Skin epidermis (tissue), 12 donors: Measurements from ENCODE around the gene KCNMA1.

Source experiments
- H3K27ac ChIP-seq, 21 experiments: fragments of 200-600 bp; sonication (generic) in 11 of 21; one replicate each; pipeline ENCODE4 v1.5.0; 2020; ENCODE audit warnings: mild to moderate bottlenecking in 3 of 21, inconsistent platforms in 2 of 21, moderate library complexity in 2 of 21
- H3K4me3 ChIP-seq, 7 experiments: fragments of 200-600 bp; sonication (generic) in 2 of 7; one replicate each; pipeline ENCODE4 v1.5.0; 2020; ENCODE audit warnings: inconsistent platforms in 2 of 7, mild to moderate bottlenecking in 2 of 7, moderate library complexity in 1 of 7

KCNMA1 gene

DNA sequence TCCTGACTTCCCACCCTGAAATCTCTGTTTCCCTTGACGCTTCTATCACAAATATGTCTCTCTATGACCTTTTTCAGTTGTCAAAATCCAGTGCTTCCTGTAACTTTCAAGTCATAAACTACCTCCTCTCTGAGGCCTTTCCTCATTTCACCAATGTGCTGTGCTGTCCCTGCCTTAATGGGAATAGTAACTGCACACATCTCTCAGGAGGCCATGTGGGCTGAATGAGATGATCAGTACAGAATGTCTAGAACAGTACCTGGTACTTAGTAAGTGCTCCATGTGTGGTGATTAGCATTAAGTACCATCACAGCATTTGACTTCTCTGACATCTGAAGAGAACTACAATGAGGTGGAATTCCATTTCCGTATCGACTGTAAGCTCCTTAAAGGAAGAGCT, 588.5 kb downstream of the KCNMA1 start:
- Histone ChIP-seq H3K4me3 (no peak overlapping the region), H3K27ac (peak overlapping the region in 1 of 21 experiments; percentile 37)

DNA sequence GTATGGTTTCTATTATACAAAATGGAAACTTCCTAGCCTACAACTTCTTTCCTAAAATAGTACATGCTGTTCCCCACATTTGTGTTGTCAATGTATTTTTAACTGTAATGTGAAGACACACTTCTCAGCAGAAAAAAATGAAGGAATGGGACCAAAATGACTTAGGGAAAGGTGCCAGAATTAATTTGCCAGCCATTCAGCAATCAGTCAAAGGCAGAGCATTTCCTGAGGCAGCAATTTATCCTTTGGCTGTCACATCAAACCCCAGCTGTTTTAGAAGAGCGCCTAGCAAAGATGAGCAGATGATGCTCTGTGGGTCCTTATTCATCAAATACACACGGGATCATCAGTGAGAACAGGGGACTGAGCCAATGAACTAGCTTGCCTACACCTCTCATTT, 592.5 kb downstream of the KCNMA1 start:
- H3K4me3 ChIP-seq, result no peak overlapping the region
- H3K27ac ChIP-seq, result no peak overlapping the region

DNA sequence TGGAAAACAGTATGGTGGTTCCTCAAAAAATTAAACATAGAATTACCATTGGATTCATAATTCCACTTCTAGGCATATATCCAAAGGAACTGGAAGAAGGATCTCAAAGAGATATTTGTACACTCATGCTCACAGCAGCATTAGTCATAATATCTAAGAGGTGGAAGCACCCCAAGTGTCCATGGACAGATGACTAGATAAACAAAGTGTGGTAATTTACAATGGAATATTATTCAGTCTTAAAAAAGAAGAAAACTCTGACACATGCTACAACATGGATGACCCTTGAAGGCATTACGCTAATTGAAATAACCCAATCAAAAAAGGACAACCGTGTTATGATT, 594.2 kb downstream of the KCNMA1 start:
- no peak overlapping the region for H3K27ac ChIP-seq
- H3K4me3 ChIP-seq, result no peak overlapping the region

DNA sequence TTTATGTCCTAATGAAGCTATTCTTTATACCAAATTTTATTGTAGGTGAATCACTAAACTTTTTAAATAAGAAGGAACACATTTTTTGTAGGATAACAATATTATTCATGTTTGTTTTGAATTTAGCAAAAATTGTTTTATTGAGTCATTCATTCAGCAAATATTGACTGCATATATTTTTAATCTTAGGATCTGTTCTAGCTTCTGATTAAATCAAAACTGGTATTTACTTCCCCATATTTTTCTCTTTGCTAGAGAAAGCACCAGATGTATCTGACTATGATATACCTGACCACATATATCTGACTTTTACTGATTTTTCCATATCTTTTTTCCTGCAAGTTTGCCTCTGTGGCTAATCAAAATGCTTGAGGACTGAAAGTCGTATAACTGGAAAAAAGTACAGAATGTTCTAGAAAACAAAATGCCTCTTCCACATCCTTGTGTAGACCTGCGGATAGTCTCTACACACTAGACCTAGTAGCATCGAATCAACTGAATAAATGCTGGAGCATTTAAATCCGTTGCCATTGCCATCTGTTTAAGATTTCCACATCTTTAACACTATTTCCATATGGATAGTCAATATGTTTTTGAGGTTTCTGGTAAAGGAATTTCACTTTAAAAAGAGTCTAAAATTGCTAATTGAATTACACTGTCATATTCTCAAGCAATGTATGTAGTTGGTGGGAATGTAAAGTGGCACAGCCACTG, 594.7 kb downstream of the KCNMA1 start:
- Histone ChIP-seq H3K4me3 (no peak overlapping the region), H3K27ac (no peak overlapping the region)

DNA sequence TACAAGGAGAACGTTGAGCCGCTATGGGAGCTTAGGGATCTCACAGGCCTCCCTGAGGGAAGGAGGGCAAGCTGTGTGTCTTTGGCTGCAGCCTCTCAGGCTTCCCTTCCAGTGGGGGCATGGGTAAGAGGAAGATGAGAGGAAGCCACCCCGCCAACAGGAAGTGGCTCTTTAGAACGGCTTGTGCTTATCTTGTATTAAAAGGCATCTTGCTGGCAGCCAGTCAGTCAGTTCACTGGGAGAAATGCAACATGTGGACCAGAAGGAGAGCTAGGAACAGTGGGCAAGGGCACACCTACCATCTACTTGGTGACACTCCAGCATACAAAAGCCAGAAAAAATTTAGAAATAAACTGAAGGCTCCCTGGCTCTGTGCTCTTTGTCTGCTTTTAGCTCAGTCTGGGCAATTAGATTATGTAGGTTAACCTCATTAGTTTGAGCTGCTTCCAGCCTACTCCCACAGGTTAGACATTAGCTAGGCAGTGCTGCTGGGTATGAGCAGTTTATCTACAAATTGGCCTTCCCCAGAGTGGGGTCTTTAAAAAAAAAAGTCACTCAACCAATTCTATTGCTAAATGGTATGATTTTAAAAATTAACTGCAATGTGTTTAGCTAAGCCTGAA, 595.9 kb downstream of the KCNMA1 start:
- Histone ChIP-seq H3K4me3 (no peak overlapping the region), H3K27ac (no peak overlapping the region)

DNA sequence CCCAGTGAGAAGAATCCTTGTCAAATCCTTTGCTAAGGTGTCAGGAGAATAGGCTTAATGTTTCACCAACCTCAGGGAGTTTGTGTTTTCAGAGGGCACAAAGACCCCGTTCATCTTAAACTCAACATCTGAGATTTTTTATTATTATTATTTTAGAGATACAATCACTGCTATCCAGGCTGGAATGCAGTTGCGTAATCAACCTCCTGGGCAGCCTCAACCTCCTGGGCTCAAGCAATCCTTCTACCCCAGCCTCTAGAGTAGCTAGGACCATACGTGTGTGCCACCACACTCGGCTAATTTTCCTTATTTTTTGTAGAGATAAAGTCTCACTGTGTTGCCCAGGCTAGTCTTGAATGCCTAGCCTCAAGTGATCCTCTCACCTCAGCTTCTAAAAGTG, 599.2 kb downstream of the KCNMA1 start:
- H3K27ac ChIP-seq, result no peak overlapping the region
- H3K4me3 ChIP-seq, result no peak overlapping the region

DNA sequence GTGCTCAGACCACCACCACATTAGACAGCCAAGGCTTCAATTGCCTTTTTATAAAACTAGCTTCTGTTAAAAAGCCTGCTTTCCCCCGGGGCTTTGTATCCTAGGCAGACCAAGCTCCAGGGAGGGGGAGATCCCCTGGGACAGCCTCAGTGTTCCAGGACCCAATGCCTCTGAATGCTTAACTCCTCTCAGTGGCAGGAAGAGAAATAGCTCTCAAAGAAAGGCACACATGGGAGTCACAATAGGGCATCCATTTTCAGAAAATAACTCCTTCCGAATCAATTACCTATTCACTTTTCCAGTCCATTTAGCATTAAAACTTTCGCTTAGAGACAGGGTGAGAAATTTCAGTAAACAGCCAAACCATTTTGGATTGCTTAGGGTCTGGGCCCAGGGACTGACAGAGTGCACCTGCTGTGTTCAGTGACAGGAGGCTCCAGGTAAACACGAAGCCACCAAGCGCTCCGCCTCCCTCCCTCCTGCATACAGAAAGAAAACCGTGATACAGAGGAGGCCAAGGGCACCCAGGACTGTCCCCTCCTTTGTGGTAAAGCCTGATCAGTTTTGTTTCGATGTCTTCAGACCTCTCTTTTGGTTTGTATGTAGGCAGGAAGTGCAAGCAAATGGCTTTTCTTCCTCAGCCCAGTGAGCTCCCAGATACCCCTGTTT, 599.7 kb downstream of the KCNMA1 start:
- Histone ChIP-seq H3K4me3 (no peak overlapping the region), H3K27ac (no peak overlapping the region)

DNA sequence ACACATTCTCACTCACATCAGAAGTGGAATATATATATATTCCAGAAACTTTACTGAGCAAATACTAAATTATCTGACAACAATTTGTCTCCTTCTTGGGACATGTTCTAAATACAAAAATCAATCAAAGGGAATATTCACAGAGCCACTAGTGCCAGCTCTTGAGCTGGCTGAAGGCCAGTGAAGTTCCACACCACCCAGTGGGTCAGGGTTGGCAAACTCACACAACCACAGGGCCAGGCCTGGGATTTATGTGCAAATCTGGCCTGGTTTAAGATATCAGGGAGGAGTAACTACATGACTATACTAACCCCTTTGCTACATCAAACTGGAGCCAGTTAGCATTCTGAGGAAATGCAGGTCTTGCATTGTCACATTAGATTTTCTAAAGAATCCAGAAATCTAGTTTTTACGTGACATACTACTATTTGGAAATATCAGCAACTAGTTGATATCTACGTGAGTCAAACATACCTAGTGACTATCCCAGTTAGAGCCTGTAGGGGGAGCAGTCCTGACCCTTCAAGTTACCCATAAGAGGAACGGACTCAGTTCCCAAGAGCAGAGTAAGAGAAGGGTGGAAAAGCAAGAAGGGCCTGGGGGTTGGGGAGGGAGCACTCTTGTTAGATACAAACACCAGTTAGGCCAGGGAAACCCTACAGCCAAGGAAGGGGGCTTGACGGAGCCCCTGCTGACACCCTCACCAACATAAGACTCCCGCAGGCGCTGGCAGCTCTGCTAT, 600.4 kb downstream of the KCNMA1 start:
- Histone ChIP-seq H3K4me3 (no peak overlapping the region), H3K27ac (no peak overlapping the region)

DNA sequence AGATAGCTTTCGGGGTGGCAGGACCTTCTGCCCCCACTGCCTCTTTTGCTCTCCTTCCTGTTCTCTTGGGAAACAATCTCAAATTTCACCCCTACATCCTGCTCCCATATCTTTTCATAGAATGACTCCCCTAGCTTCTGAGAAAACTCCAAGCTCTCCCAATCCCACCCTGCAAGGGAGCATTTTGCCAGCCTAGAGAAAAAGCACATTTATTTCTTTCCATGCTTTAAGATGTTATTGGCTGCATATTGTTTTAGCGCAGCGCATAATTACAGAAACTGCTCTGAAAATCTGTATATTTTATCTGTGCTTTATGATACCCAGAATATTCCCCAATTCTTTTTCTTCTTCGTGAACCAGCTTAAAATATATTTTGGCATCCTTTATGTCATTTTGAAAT, 601.3 kb downstream of the KCNMA1 start:
- Histone ChIP-seq H3K4me3 (no peak overlapping the region), H3K27ac (no peak overlapping the region)

DNA sequence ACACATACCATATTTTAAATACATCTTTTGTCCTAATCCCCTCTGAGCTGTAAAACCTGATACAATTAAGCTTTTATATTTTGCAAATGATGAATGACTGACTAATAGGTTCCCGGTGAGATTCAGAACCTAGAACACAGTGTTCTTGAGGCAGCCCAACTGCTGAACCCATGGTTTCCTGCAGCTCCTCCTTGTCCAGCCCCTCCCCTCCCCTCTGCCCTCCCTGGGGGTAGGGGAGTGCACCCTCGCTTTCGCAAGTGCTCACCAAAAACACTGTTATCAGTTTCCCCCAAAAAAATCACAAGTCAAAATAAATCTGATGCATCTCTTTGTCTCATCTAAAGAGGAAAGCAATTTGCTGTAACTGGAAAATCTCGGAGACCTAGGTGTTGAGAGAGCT, 602.8 kb downstream of the KCNMA1 start:
- Histone ChIP-seq H3K4me3 (no peak overlapping the region), H3K27ac (no peak overlapping the region)

DNA sequence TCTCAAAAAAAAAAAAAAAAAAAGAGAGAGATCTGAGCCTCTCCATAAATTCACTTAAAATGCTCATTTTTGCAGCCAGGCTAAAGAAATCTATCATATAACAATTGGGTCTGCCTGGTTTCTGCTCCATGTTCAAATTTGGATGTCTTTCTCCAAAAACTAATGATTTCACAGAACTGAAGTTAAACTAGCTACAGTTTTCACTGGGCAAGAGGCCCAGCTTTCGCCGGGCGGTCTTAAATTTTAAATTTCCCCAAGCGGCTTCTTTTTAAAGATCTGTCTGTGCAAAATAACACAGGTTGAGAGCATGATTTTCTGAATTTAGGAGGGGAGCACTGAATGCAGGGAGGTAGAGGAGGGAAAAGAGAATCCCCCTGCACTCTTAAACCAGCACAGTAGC, 603.4 kb downstream of the KCNMA1 start:
- no peak overlapping the region for H3K27ac ChIP-seq

DNA sequence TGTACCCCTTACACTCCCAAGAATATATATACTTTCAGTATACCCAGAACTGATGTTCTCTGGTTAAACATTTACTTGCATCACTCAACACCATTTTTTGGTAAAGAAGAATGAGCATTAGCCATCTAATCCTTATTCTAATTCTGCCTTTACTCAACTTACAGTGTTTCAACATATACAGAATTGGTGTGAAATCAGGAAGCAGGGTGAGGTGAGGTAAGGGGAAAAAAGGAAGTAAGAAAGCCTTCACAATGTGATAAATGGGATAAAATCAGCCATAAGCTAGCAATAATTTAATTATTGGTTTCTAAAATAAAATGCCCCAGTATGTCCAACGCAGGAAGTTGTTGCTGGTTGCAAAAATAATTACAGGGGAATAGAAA, 605.4 kb downstream of the KCNMA1 start:
- H3K4me3 ChIP-seq, result no peak overlapping the region

More for the DNA sequence above, 603.4 kb downstream of the KCNMA1 start:
- H3K4me3 ChIP-seq, result no peak overlapping the region

DNA sequence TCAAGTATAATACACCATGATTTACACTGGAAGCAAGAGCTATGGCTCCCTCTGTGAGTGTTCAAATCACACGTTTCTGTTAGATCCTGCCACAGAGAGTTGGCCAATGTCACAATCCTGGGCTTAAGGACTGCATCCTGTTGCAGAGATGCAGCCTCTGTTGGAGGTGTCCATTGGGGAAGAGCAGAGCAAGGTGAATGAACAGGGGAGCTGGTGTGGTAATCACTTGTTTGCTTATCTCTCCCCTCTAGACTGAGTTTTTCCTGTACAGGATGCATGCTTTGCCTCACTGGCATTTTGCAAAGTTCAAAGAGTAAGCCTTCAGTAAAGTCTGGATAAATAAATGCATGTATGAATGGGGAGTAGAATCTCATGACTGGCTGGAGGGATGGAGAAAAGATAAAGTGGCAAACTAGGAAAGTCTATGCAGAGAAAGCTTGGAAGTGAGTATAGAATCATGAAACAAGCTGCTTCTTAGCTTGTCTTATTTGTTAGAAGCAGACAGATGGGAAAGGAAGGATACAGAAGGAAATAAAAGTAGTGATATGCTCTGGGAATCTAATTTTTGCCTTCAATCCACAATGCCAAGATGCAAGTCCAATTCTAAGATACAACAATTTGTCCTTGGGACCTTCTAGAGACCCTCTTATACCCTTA, 605.9 kb downstream of the KCNMA1 start:
- no peak overlapping the region for H3K27ac ChIP-seq

More for the DNA sequence above, 605.4 kb downstream of the KCNMA1 start:
- H3K27ac ChIP-seq, result no peak overlapping the region

DNA sequence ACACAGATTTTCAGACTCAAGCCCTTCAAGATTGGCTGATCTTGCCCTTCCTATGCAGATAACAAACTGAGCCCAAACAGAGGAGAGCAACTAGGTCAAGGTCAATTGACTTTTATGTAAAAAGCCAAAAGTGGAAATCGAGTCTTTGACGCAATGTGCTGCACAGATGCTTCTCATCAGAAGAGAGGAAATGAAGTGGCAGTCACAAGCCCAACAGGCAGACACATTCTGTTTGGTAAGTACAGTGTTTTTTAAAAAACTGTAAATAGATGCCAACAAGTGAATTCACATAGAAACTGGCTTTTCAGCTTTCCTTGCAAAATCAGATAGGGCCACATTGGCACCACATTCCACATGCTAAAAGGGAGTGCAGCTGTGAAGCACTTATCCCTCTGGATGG, 606.6 kb downstream of the KCNMA1 start:
- Histone ChIP-seq H3K27ac (no peak overlapping the region), H3K4me3 (no peak overlapping the region)

More for the DNA sequence above, 605.9 kb downstream of the KCNMA1 start:
- H3K4me3 ChIP-seq, result no peak overlapping the region

DNA sequence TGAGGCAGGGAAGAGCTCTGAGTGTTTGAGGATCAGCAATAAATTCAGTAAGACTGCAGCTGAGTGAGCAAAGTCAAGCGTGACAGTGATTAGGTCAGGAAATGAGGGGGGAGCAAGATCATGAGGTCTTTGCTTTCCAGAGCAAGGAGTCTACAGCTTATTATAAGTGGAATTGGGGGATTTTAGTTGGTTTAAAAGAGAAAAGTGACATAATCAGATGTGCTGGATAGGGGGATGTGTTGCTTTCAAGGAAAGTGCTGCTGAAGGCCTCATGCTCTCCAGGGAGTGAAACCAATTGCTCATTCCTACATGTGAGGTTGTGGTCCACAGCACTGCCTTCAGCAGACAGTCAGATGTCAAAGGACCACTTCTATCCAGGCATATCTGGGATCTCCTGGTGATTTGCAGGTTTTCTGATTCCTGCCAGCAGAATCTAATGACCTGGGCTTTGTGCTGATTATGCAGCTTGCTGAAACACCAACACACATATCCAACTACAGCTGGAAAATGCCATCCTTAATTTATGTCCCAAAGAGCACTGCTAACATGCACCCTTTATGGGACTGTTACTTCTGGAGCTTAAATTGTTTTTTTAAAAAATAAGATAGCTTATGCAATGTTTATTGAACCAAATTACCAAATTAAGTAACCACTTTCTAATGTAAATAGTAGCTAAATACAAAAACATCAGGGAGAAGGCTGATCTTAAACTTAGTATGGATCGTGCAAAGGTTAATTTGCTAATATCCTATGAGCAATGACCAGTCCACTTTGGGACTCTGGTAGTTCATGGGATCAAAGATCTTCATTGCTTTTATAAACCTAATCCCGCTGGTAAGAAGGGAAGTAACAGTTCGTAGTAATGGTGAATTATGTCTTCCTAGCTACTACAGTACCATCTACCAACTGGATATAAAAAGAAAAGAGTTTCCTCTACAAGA, 607.6 kb downstream of the KCNMA1 start:
- Histone ChIP-seq H3K27ac (no peak overlapping the region), H3K4me3 (no peak overlapping the region)

DNA sequence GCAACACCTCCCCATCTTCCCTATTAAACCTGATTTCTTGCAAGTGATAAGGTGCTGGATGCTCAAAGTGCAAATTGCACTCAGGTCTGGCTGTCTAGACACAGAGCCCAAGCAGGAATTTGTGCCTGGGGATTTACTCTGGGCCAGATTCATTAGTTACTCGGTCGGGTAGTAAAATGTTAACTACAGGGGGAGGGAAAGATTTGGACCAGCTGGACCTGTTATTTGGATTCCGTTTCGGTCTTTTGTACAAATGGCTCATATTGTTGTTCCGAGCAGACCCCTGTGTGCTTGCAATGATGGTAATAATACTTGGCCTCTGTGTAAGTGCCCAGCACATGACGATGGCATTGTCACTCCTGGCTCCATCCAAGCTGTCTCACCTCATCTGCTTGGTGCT, 609.6 kb downstream of the KCNMA1 start:
- Histone ChIP-seq H3K27ac (no peak overlapping the region), H3K4me3 (no peak overlapping the region)

DNA sequence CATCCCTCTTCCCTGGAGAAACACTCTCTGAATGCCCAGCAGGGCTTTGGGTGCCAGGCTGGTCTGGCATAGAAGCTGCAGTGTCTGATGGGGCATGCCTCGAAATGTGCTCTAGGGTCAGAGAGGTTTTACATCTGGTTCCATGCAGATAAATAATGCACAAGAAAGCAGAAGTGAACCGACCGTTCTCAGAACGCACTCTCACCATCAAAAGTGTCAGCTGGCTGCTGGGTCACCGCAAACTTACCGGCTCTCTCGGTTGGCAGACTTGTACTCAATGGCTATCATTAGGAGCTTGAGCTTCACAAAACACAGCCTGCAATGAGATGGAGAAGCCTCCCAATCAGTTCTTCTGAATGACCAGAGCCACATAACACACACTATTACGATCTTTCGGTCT, 610.0 kb downstream of the KCNMA1 start:
- Histone ChIP-seq H3K4me3 (no peak overlapping the region), H3K27ac (no peak overlapping the region)

DNA sequence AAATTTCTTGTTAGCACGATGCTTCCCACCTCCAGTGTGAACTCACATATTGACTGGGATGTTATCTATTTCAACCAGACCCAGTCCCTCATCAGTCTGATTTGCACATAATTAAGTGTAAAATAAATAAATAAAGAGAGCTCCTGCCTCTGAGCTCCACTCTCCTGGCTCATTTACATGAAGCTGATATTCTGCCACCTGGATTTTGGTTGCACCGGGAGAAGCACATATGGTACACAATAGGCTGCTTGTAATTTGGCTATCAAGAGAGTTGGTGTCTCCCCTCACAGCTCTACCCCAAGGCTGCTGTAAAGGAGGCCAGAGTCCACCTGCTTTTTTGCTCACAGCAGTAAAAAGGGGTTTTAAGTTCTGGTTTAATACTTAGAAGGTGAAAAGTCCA, 610.5 kb downstream of the KCNMA1 start:
- no peak overlapping the region for H3K4me3 ChIP-seq
- H3K27ac ChIP-seq, result no peak overlapping the region

DNA sequence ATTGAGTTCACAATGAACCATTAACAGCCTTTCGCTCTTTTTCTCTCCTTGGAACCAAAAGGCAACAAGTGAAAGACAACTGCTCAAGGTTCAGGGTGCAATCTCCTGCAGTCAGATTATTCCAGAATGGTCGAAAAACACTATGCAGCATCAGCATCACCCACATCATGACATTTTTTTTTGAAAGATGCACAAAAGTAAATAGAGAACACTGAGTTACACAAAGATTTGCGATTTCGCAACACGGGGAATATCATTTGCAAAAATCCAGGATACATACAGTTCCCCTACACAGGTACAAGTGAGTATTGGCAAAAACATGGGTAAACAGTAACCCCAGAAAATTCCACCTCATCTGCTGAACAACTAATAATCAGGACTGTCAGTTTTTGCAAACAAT, 611.5 kb downstream of the KCNMA1 start:
- Histone ChIP-seq H3K4me3 (no peak overlapping the region), H3K27ac (no peak overlapping the region)
